ENCODE measurements around the gene B4GALT3. TPM values are rescaled to one million over a fixed set of nuclear protein-coding genes. Genes with fewer than 3 reads are reported as not detected.
A peak's percentile ranks its signal among the peaks of the same experiment; 100 is the strongest.

B4GALT3 gene
- total and polyA plus RNA-seq, 9 of the 15 experiments (the other 6 are each of a cell fraction or from before 2014, with no cell fraction given): 31.2 to 103 (median 46.1) TPM

DNA sequence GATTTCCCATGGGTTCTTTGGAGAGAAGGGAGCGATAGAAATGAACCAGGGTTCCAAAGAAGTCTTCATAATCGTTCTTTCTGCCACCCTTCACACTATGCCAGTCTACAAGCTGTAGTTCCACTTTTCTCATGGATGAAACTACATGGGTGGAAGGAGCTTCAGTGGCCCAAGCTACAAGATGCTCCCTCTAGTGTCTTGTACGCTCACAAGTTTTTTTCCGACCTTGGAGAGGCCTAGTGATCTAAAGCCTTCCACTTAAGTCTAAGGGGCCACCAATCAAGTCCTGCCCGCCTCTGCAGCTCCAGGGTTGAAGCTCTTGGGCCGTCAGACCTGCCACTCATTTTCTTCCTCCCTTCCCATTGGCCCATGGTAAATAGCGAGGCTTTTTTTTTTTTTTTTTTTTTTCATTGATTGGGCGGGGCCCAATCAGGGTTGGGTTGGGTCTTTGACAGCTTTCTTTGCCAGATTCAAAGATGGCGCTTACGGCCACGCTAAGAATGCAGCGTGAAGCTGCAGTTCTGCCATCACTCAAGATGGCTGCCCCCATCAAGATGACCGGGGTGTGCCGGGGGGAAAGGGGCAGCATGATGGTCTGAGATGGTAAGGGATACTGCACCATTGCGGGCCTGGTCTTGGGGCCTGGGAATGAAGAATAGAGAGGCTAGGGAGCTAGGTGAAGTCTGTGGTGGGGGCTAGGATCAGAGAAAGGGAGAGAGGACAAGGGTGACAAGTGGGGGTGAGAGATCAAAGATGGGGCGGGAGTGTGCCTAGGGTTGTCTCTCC, 48.4 kb upstream of the B4GALT3 start, which contains the start of gene TOMM40L (continued):
- TF ChIP-seq XRCC4 (IDR thresholded peaks at IDR 0.05; ENCODE audit: extremely low read depth, insufficient read depth, insufficient read length): no peak
- TF ChIP-seq, protein P1, sequence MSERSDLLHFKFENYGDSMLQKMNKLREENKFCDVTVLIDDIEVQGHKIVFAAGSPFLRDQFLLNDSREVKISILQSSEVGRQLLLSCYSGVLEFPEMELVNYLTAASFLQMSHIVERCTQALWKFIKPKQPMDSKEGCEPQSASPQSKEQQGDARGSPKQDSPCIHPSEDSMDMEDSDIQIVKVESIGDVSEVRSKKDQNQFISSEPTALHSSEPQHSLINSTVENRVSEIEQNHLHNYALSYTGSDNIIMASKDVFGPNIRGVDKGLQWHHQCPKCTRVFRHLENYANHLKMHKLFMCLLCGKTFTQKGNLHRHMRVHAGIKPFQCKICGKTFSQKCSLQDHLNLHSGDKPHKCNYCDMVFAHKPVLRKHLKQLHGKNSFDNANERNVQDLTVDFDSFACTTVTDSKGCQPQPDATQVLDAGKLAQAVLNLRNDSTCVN (CRISPR knock-in tag; IDR thresholded peaks at IDR 0.05): no peak
- TF ChIP-seq ZNF224 (CRISPR knock-in tag; IDR thresholded peaks at IDR 0.05): no peak
- TF ChIP-seq ZNF12 (CRISPR knock-in tag; IDR thresholded peaks at IDR 0.05): no peak
- TF ChIP-seq, protein P2, sequence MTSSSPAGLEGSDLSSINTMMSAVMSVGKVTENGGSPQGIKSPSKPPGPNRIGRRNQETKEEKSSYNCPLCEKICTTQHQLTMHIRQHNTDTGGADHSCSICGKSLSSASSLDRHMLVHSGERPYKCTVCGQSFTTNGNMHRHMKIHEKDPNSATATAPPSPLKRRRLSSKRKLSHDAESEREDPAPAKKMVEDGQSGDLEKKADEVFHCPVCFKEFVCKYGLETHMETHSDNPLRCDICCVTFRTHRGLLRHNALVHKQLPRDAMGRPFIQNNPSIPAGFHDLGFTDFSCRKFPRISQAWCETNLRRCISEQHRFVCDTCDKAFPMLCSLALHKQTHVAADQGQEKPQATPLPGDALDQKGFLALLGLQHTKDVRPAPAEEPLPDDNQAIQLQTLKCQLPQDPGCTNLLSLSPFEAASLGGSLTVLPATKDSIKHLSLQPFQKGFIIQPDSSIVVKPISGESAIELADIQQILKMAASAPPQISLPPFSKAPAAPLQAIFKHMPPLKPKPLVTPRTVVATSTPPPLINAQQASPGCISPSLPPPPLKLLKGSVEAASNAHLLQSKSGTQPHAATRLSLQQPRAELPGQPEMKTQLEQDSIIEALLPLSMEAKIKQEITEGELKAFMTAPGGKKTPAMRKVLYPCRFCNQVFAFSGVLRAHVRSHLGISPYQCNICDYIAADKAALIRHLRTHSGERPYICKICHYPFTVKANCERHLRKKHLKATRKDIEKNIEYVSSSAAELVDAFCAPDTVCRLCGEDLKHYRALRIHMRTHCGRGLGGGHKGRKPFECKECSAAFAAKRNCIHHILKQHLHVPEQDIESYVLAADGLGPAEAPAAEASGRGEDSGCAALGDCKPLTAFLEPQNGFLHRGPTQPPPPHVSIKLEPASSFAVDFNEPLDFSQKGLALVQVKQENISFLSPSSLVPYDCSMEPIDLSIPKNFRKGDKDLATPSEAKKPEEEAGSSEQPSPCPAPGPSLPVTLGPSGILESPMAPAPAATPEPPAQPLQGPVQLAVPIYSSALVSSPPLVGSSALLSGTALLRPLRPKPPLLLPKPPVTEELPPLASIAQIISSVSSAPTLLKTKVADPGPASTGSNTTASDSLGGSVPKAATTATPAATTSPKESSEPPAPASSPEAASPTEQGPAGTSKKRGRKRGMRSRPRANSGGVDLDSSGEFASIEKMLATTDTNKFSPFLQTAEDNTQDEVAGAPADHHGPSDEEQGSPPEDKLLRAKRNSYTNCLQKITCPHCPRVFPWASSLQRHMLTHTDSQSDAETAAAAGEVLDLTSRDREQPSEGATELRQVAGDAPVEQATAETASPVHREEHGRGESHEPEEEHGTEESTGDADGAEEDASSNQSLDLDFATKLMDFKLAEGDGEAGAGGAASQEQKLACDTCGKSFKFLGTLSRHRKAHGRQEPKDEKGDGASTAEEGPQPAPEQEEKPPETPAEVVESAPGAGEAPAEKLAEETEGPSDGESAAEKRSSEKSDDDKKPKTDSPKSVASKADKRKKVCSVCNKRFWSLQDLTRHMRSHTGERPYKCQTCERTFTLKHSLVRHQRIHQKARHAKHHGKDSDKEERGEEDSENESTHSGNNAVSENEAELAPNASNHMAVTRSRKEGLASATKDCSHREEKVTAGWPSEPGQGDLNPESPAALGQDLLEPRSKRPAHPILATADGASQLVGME (CRISPR knock-in tag; IDR thresholded peaks at IDR 0.05): no peak
- TF ChIP-seq, protein P3, sequence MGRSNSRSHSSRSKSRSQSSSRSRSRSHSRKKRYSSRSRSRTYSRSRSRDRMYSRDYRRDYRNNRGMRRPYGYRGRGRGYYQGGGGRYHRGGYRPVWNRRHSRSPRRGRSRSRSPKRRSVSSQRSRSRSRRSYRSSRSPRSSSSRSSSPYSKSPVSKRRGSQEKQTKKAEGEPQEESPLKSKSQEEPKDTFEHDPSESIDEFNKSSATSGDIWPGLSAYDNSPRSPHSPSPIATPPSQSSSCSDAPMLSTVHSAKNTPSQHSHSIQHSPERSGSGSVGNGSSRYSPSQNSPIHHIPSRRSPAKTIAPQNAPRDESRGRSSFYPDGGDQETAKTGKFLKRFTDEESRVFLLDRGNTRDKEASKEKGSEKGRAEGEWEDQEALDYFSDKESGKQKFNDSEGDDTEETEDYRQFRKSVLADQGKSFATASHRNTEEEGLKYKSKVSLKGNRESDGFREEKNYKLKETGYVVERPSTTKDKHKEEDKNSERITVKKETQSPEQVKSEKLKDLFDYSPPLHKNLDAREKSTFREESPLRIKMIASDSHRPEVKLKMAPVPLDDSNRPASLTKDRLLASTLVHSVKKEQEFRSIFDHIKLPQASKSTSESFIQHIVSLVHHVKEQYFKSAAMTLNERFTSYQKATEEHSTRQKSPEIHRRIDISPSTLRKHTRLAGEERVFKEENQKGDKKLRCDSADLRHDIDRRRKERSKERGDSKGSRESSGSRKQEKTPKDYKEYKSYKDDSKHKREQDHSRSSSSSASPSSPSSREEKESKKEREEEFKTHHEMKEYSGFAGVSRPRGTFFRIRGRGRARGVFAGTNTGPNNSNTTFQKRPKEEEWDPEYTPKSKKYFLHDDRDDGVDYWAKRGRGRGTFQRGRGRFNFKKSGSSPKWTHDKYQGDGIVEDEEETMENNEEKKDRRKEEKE (IDR thresholded peaks at IDR 0.05; ENCODE audit: borderline replicate concordance in 1 of 2, control insufficient read depth in 1 of 2, low read depth in 2 of 2, low read length in 1 of 2): no peak
- TF ChIP-seq SMARCE1 (IDR thresholded peaks at IDR 0.05): no peak
- no peak for TF ChIP-seq ZNF239 (CRISPR knock-in tag; IDR thresholded peaks at IDR 0.05)
- no peak for TF ChIP-seq ZNF134 (CRISPR knock-in tag; conservative IDR thresholded peaks at IDR 0.05)
- no peak for TF ChIP-seq ZBTB17 (CRISPR knock-in tag; IDR thresholded peaks at IDR 0.05)
- TF ChIP-seq POLR2H (tag; IDR thresholded peaks at IDR 0.05; ENCODE audit: low read depth): no peak; the same call in 1 of the 2 replicates
- TF ChIP-seq CCNT2 (IDR thresholded peaks at IDR 0.05; ENCODE audit: borderline replicate concordance, extremely low read depth, insufficient read length, low read depth, low read length): no peak
- peak; percentile 58 to 95; a peak in 3 of 4 replicates for TF ChIP-seq CSDE1 (IDR thresholded peaks at IDR 0.05)
- TF ChIP-seq PHB2 (IDR thresholded peaks at IDR 0.05; ENCODE audit: low read depth): no peak
- TF ChIP-seq NCOA1 (IDR thresholded peaks at IDR 0.05; ENCODE audit: low read depth): no peak
- no peak for TF ChIP-seq ETV1 (tag; conservative IDR thresholded peaks at IDR 0.05; ENCODE audit: low read depth)
- peak; percentile 62; the same call in 1 of the 2 replicates for TF ChIP-seq KLF1 (tag; IDR thresholded peaks at IDR 0.05)
- no peak for TF ChIP-seq MCM7 (IDR thresholded peaks at IDR 0.05)

Measured in K562 (cell line).